GM12801 (cell line): ENCODE results near the gene PTGR2.

Source experiments
- TF ChIP-seq, protein P1 (sequence below): IDR thresholded peaks from one replicate; pipeline ENCODE4 v1.5.1; 2011; ENCODE audit warnings: control low read depth; ENCODE audit not compliant: insufficient read length; ENCODE audit errors: extremely low read depth

The PTGR2 gene

DNA sequence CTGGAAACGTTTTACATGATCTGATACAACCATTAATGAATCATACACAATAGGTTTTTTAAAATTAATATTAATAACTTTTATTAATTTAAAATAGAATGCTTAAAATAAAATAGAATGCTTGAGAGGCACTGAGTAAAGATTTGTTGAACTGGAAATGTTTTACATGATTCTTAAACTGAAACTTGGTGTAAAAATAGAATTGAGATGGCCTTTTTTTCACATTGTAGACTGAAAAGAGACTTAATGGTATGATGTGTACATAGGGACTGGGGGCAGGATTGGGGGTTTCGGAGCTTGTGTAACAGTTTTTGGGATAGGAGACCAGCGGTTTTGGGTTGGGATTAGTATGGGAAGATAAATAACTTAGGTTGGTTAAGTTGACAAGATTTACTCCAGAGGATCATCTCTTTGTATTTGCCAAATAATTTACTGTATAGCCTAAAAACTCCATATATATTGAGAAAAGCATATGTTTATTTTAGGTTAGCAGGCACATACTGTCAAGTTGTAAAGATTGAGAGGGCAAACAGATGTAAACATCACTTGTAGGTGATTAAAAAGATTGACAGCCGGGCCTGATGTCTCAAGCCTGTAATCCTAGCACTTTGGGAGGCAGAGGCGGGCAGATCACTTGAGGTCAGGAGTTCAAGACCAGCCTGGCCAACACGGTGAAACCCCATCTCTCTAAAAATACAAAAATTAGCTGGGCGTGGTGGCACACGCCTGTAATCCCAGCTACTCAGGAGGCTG lies 33.0 kb downstream of the PTGR2 start:
- TF ChIP-seq, protein P1, sequence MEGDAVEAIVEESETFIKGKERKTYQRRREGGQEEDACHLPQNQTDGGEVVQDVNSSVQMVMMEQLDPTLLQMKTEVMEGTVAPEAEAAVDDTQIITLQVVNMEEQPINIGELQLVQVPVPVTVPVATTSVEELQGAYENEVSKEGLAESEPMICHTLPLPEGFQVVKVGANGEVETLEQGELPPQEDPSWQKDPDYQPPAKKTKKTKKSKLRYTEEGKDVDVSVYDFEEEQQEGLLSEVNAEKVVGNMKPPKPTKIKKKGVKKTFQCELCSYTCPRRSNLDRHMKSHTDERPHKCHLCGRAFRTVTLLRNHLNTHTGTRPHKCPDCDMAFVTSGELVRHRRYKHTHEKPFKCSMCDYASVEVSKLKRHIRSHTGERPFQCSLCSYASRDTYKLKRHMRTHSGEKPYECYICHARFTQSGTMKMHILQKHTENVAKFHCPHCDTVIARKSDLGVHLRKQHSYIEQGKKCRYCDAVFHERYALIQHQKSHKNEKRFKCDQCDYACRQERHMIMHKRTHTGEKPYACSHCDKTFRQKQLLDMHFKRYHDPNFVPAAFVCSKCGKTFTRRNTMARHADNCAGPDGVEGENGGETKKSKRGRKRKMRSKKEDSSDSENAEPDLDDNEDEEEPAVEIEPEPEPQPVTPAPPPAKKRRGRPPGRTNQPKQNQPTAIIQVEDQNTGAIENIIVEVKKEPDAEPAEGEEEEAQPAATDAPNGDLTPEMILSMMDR = no peak

DNA sequence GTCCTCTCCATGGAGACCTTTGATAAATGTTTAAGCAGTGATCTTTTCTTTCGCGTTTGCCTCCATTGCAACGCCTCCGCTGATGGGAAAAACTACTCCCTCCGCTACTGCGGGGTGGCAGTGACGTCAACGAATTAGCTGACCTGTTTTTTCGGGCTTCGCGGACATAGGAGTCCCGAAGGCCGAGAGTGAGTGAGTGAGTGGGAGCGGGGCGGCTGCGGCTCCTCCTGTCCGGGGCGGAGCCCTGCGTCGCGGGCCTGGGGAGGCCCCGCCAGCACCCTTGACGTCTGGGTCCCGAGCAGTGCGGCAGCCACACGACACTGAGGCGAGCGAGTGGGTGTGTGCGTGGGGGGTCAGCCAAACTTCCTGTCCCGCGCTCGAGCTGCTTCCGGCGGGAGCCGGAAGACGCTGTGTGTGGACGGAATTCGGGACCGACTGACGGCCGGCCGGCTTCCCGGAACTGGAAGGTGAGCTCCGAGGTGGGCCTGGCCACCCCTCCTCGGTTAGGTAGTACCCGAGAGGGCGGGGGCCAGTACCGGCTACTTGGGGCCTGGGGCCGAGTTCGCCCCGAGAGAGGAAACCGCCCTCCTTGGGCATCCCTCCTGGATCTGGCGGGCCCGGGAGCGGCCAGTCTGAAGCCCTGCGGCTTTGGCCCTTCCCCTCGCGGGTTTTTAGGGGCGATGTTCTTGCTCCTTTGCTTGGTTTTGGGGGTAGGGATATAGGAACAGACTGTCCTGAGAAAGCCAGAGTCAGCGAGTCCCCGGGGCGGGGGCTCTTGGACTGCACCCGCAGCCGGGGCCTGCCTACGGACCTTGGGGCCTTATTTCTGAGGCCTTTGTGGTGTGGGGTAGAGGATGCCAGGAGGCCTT lies 35.1 kb downstream of the PTGR2 start, which contains the start of gene ZNF410:
Gene ZNF410 (plus strand): TSS at position 411 of the 869 bp plus-strand sequence. CDS start 5,317 bp downstream, outside the sequence.
- TF ChIP-seq, protein P1 = no peak

DNA sequence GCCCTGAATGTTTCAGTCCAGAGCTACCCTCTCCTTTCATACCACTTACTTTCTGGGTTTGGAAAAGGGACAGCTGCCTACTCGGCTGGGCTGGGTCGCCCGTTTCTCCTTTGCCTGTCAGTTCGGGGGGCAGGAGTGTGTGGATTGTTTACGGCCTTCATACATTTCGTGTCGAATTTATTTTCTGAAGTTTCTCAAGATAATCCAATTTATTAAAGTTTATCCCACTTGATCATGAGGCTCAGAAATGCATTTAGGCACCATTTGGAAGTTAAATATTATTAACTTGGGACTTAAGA lies 35.6 kb downstream of the PTGR2 start:
- TF ChIP-seq, protein P1 = no peak

DNA sequence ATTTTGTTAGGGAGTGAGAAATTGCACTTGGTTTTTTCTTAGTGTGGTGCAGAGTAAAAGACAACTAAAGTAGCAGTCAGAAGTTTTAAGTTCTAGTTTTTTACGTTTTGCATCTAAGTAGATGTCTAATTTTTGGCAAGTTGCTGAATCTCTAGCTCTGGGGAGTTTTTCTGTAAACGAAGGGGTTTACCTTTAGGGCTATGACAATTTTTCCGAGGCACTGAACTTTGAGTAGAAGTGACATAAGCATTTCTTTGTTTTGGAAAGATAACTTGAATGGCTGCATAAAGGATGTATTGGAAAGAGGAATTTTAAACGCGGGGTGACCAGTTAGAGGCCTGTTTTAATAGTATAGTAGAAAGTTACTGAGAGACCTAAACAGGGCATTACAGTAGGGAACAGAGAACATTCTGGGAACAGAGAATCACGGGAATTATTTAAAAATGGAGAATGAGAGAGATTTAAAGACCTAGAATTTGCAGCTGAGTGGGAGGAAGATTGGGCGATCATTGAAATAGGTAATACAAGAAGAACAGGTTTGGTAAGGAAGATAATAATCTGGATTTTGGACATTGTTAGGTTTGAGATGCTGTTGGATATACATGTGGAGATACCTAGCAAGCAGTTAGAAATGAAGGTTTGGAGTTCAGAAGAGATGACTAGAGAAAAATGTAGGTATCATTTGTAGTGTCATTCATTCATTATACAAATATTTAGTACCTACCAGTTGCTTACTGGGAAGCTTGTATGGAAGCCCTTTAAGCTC lies 36.2 kb downstream of the PTGR2 start:
- TF ChIP-seq, protein P1 = no peak

DNA sequence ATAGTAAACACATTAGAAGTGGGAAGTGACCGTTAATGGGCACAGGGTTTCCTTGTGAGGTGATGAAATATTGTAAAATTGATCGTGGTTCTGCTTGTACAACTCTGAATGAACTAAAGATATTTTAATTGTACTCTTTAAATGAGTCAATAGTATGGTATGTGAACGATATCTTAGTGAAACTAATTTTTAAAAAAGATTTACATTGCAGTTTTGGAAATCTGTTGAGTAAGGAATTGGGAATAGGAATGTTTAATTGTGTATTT lies 36.8 kb downstream of the PTGR2 start:
- TF ChIP-seq, protein P1 = no peak

DNA sequence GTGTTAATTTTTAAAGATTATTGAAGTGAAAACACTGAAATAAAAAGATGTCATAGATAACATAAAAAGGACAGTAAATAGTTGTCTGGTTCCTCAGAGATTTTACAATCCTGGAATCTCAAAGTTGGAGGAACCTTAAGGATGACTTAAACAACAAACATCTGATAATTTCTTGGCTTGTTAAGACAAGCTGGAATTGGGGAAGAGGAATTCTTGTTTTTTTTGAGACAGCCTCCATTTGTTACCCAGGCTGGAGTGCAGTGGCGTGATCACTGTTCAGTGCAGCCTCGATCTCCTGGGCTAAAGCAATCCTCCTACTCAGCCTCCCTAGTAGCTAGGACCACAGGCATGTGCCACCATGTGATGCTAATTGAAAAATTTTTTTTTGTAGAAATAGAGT lies 37.3 kb downstream of the PTGR2 start:
- TF ChIP-seq, protein P1 = no peak

DNA sequence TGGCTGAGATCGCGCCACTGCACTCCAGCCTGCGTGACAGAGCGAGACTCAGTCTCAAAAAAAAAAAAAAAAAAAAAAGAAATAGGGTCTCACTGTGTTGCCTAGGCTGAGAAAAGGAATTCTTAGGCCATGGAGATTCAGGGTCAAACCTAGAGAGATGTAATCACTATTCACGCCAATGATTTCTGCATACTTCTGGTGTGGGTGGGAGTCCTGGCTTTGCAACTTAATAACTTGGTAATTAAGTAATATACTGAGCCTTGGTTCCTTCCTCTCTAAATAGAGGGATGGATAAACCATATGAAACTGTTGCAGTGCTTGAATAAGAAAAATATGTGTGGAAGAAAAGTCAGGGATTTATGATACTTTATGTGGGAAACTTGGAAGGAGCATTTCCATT lies 37.7 kb downstream of the PTGR2 start:
- TF ChIP-seq, protein P1 = no peak
